Measurements from ENCODE around the gene PSIP1.

DNA sequence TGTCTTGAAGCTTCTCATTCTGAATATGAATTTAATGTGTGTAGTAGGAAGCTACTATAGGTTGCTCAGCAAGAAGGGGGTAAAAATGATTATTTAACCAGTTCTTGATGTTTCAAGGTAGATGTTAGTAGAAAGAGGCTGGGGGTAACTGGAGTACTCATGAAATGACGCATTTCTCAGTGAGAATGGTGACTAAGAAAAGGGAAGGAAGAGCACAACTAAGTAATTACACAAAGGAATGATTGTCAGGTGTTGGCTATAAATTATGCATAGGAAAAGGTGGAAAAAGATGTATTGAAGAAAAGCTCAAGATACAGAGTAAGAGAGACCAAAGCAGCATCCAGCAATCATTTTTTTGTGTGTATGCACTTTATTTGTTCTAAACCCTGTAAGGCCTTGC, 1.4 kb upstream of the PSIP1 start:
- TF ChIP-seq, protein P1, sequence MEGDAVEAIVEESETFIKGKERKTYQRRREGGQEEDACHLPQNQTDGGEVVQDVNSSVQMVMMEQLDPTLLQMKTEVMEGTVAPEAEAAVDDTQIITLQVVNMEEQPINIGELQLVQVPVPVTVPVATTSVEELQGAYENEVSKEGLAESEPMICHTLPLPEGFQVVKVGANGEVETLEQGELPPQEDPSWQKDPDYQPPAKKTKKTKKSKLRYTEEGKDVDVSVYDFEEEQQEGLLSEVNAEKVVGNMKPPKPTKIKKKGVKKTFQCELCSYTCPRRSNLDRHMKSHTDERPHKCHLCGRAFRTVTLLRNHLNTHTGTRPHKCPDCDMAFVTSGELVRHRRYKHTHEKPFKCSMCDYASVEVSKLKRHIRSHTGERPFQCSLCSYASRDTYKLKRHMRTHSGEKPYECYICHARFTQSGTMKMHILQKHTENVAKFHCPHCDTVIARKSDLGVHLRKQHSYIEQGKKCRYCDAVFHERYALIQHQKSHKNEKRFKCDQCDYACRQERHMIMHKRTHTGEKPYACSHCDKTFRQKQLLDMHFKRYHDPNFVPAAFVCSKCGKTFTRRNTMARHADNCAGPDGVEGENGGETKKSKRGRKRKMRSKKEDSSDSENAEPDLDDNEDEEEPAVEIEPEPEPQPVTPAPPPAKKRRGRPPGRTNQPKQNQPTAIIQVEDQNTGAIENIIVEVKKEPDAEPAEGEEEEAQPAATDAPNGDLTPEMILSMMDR (IDR thresholded peaks at IDR 0.05; ENCODE audit: low read length): no peak
- no peak for TF ChIP-seq EZH2 (IDR thresholded peaks at IDR 0.05; ENCODE audit: borderline replicate concordance, low read length)

All from OCI-LY1 (cell line).